H1 (cell line): ENCODE data around the gene COL5A1. TPM values are rescaled to one million over a fixed set of nuclear protein-coding genes. Genes with fewer than 3 reads are reported as not detected.
A peak's percentile ranks its signal among the peaks of the same experiment; 100 is the strongest.

ENCODE experiments used
- CTCF ChIA-PET: fragments of 300-600 bp; sonication (Branson Sonifier 250); formaldehyde crosslinking; loops from one replicate; lab custom pipeline; 2021; ENCODE audit not compliant: partially characterized antibody; lab: Charles Lee
- POLR2A ChIA-PET: fragments of 300-600 bp; sonication (Branson Sonifier 250); formaldehyde crosslinking; loops from one replicate; lab custom pipeline; 2021; ENCODE audit warnings: inconsistent platforms; ENCODE audit not compliant: partially characterized antibody; lab: Charles Lee
- DNase-seq, 2 experiments: peaks; one replicate each; pipeline versions ENCODE4 v3.0.0 to v3.0.0-alpha.2; 2010 to 2022; ENCODE audit warnings: low spot score in 2 of 2, low read depth in 1 of 2, mixed read lengths in 1 of 2
- FAIRE-seq: peaks from 2 replicates; lab custom pipeline; 2011; peaks lifted over from hg19 to GRCh38; lab: Jason Lieb, UNC
- H2AFZ ChIP-seq: 2 replicates; pipeline ENCODE4 v1.8.1; 2012; ENCODE audit warnings: low read length, inconsistent platforms
- H2AK5ac ChIP-seq: 2 replicates; pipeline ENCODE4 v1.6.1; 2013; ENCODE audit warnings: low read depth, low read length
- H2BK120ac ChIP-seq: replicated peaks from 2 replicates; pipeline ENCODE3; 2013; ENCODE audit warnings: low read depth, low read length, inconsistent platforms
- H2BK12ac ChIP-seq: 2 replicates; pipeline ENCODE4 v1.6.1; 2013; ENCODE audit warnings: low read depth, low read length
- H2BK15ac ChIP-seq: 2 replicates; pipeline ENCODE4 v1.6.1; 2013; ENCODE audit warnings: low read length
- H2BK20ac ChIP-seq: 2 replicates; pipeline ENCODE4 v1.6.1; 2013; ENCODE audit warnings: low read length
- H2BK5ac ChIP-seq: 2 replicates; pipeline ENCODE4 v1.6.1; 2013; ENCODE audit warnings: low read depth, low read length
- H3K14ac ChIP-seq: 2 replicates; pipeline ENCODE4 v1.6.1; 2013; ENCODE audit warnings: inconsistent platforms; ENCODE audit not compliant: insufficient read length
- H3K18ac ChIP-seq: 2 replicates; pipeline ENCODE4 v1.6.1; 2013; ENCODE audit warnings: low read length; ENCODE audit errors: extremely low read depth
- H3K23ac ChIP-seq: 2 replicates; pipeline ENCODE4 v1.6.1; 2013; ENCODE audit warnings: inconsistent platforms; ENCODE audit not compliant: insufficient read length
- H3K23me2 ChIP-seq: 2 replicates; pipeline ENCODE4 v1.6.1; 2013; ENCODE audit warnings: low read depth, low read length
- H3K27ac ChIP-seq: 2 replicates; pipeline ENCODE4 v1.6.1; 2011; ENCODE audit warnings: low read depth, low read length, inconsistent platforms
- H3K27me3 ChIP-seq, 4 experiments: replicated peaks in 1 of 4; 1 replicate in 1 of 4; 2 replicates in 3 of 4; pipeline versions ENCODE4 v1.6.1 to v1.8.1; 2011 to 2013; ENCODE audit warnings: low read length in 3 of 4, mild to moderate bottlenecking in 3 of 4, inconsistent platforms in 2 of 4, mixed read lengths in 2 of 4, moderate library complexity in 1 of 4; ENCODE audit not compliant: control insufficient read depth in 3 of 4, insufficient read depth in 3 of 4; ENCODE audit errors: extremely low read depth in 1 of 4
- H3K36me3 ChIP-seq, 4 experiments: 2 replicates each; pipeline versions ENCODE4 v1.6.1 to v1.8.1; 2011 to 2013; ENCODE audit warnings: mild to moderate bottlenecking in 4 of 4, low read length in 3 of 4, moderate library complexity in 2 of 4, control low read depth in 1 of 4, inconsistent platforms in 1 of 4; ENCODE audit not compliant: insufficient read depth in 4 of 4, control insufficient read depth in 2 of 4
- H3K4ac ChIP-seq: replicated peaks from 2 replicates; pipeline ENCODE3; 2013; ENCODE audit warnings: low read length, low read depth, mixed read lengths, inconsistent platforms; ENCODE audit not compliant: insufficient read length
- H3K4me1 ChIP-seq, 4 experiments: replicated peaks in 1 of 4; 1 replicate in 1 of 4; 2 replicates in 3 of 4; pipeline versions ENCODE4 v1.6.1 to v1.8.1; 2011 to 2013; ENCODE audit warnings: low read length in 3 of 4, inconsistent platforms in 2 of 4, mixed read lengths in 1 of 4; ENCODE audit not compliant: insufficient read depth in 4 of 4, control insufficient read depth in 3 of 4
- H3K4me2 ChIP-seq, 2 experiments: 2 replicates each; pipeline versions ENCODE4 v1.6.1 to v1.8.1; 2011 to 2013; ENCODE audit warnings: low read depth in 2 of 2, low read length in 2 of 2, control low read depth in 1 of 2, inconsistent platforms in 1 of 2, mild to moderate bottlenecking in 1 of 2; ENCODE audit not compliant: insufficient read depth in 1 of 2
- H3K4me3 ChIP-seq, 4 experiments: fragments of 200-600, 300-600 bp in 1 of 4; sonication (generic), shearing (Covaris generic), sonication (Bioruptor Twin) in 1 of 4; 2 replicates each; pipeline versions ENCODE4 v1.5.1 to v1.8.1; 2011 to 2016; ENCODE audit warnings: low read length in 4 of 4, low read depth in 3 of 4, control low read depth in 2 of 4, inconsistent platforms in 2 of 4, mild to moderate bottlenecking in 2 of 4, mixed read lengths in 1 of 4, moderate library complexity in 1 of 4; ENCODE audit not compliant: insufficient read depth in 2 of 4; ENCODE audit errors: extremely low read depth in 1 of 4
- H3K56ac ChIP-seq: replicated peaks from 2 replicates; pipeline ENCODE3; 2013; ENCODE audit warnings: low read depth, mild to moderate bottlenecking, mixed read lengths, low read length, inconsistent platforms; ENCODE audit not compliant: insufficient read length
- H3K79me1 ChIP-seq: 2 replicates; pipeline ENCODE4 v1.6.1; 2013; ENCODE audit warnings: low read depth, low read length, control low read depth
- H3K79me2 ChIP-seq, 2 experiments: 2 replicates each; pipeline versions ENCODE4 v1.6.1 to v1.8.1; 2012 to 2013; ENCODE audit warnings: low read length in 2 of 2, mild to moderate bottlenecking in 2 of 2, inconsistent platforms in 1 of 2; ENCODE audit not compliant: insufficient read depth in 2 of 2, control insufficient read depth in 1 of 2
- H3K9ac ChIP-seq, 4 experiments: replicated peaks in 1 of 4; 1 replicate in 1 of 4; 2 replicates in 3 of 4; pipeline versions ENCODE4 v1.6.1 to v1.8.1; 2011 to 2013; ENCODE audit warnings: low read depth in 3 of 4, low read length in 3 of 4, control low read depth in 2 of 4, mild to moderate bottlenecking in 2 of 4, moderate library complexity in 2 of 4, inconsistent platforms in 1 of 4; ENCODE audit errors: extremely low read depth in 1 of 4
- H3K9me3 ChIP-seq, 2 experiments: 2 replicates each; pipeline versions ENCODE4 v1.6.1 to v1.8.1; 2012 to 2013; ENCODE audit warnings: mild to moderate bottlenecking in 2 of 2, moderate library complexity in 2 of 2, control low read depth in 1 of 2, inconsistent platforms in 1 of 2, low read depth in 1 of 2, low read length in 1 of 2, mixed read lengths in 1 of 2; ENCODE audit not compliant: insufficient read depth in 2 of 2
- H4K20me1 ChIP-seq, 2 experiments: replicated peaks in 1 of 2; 2 replicates each; pipeline versions ENCODE3 to v1.8.1; 2011 to 2013; ENCODE audit warnings: inconsistent platforms in 2 of 2, low read length in 2 of 2, mild to moderate bottlenecking in 1 of 2; ENCODE audit not compliant: insufficient read depth in 2 of 2, control insufficient read depth in 1 of 2
- H4K5ac ChIP-seq: 2 replicates; pipeline ENCODE4 v1.6.1; 2013; ENCODE audit warnings: low read length, low read depth, mixed read lengths, inconsistent platforms; ENCODE audit not compliant: insufficient read length
- H4K8ac ChIP-seq: 2 replicates; pipeline ENCODE4 v1.8.0; 2013; ENCODE audit warnings: mild to moderate bottlenecking, moderate library complexity, low read length, inconsistent platforms; ENCODE audit not compliant: insufficient read depth; ENCODE audit errors: extremely low read depth
- H4K91ac ChIP-seq: replicated peaks from 2 replicates; pipeline ENCODE3; 2013; ENCODE audit warnings: low read length, mixed read lengths, inconsistent platforms; ENCODE audit not compliant: insufficient read length
- CTBP2 ChIP-seq: IDR thresholded peaks from 2 replicates; pipeline ENCODE4 v1.7.0; 2011; ENCODE audit warnings: borderline replicate concordance, mild to moderate bottlenecking, moderate library complexity, mixed read lengths, low read length; ENCODE audit not compliant: insufficient read depth, insufficient read length
- GABPA ChIP-seq: IDR thresholded peaks from 2 replicates; pipeline ENCODE4 v1.6.1; 2011; ENCODE audit warnings: mild to moderate bottlenecking, low read length, moderate library complexity, borderline replicate concordance; ENCODE audit not compliant: insufficient read depth
- POLR2AphosphoS5 ChIP-seq: IDR thresholded peaks from 2 replicates; pipeline ENCODE4 v1.6.1; 2011; ENCODE audit warnings: low read depth, low read length
- RXRA ChIP-seq: IDR thresholded peaks from 2 replicates; pipeline ENCODE4 v1.6.1; 2011; ENCODE audit warnings: low read depth, mild to moderate bottlenecking, low read length, moderate library complexity; ENCODE audit not compliant: insufficient read depth
- SAP30 ChIP-seq: fragments of 300-600 bp; sonication (generic); IDR thresholded peaks from 2 replicates; pipeline ENCODE4 v1.7.1; 2012; ENCODE audit warnings: low read length, moderate library complexity, mild to moderate bottlenecking, inconsistent platforms; ENCODE audit not compliant: insufficient read depth, insufficient replicate concordance
- SUZ12 ChIP-seq: fragments of 200-600 bp; sonication (generic); IDR thresholded peaks from 2 replicates; pipeline ENCODE4 v1.6.1; 2012; ENCODE audit warnings: mild to moderate bottlenecking, inconsistent platforms, low read length, moderate library complexity, mixed read lengths
- TEAD4 ChIP-seq: IDR thresholded peaks from 2 replicates; pipeline ENCODE4 v1.6.1; 2012; ENCODE audit warnings: low read depth, low read length, inconsistent platforms, mixed read lengths
- YY1 ChIP-seq: IDR thresholded peaks from 2 replicates; pipeline ENCODE4 v1.6.1; 2011; ENCODE audit warnings: low read depth, mild to moderate bottlenecking, low read length
- WGBS, 2 experiments: shearing (Covaris generic) in 1 of 2; methylation state at CpG; one replicate each; pipeline versions ENCODE4 v1.1.6 to v1.1.7; 2013 to 2015; ENCODE audit warnings: low lambda C conversion rate in 2 of 2, mixed read lengths in 2 of 2, inconsistent platforms in 1 of 2, low coverage in 1 of 2, missing lambda C conversion rate in 1 of 2; ENCODE audit not compliant: insufficient replicate concordance in 2 of 2, insufficient coverage in 1 of 2, insufficient read length in 1 of 2; ENCODE audit errors: extremely low coverage in 1 of 2, missing lambda C conversion rate in 1 of 2; 5-methylcytosine and 5-hydroxymethylcytosine counted together
- polyA plus RNA-seq, 7 experiments: library from polyadenylated mRNA; depleted of rRNA in 3 of 7; stranded (reverse) in 5 of 7; unstranded in 2 of 7; fragments of >200 nt in 5 of 7; fragments of 200-250 nt in 2 of 7; gene quantifications; 1 replicate in 5 of 7; 2 replicates in 1 of 7; 4 replicates in 1 of 7; pipeline versions ENCODE4 v1.2.1 to v1.2.3, GENCODE V29; 2011 to 2013; ENCODE audit warnings: missing spikeins in 2 of 7, mixed read lengths in 2 of 7
- total RNA-seq: library from RNA; stranded (reverse); fragmentation: NEBNext Ultra II Directional; extraction: Animal tissue kit (Norgen Biotek cat#: 25700); gene quantifications from 2 replicates; pipeline ENCODE4 v1.2.1, GENCODE V29; 2021
- TF ChIP-seq, protein P1 (sequence below), 3 experiments: IDR thresholded peaks; 1 replicate in 2 of 3; 2 replicates in 1 of 3; pipeline versions ENCODE4 v1.5.1 to v1.6.1; 2011; ENCODE audit warnings: low read length in 3 of 3, mild to moderate bottlenecking in 3 of 3, inconsistent platforms in 2 of 3, low read depth in 1 of 3, moderate library complexity in 1 of 3; ENCODE audit not compliant: insufficient read depth in 1 of 3; ENCODE audit errors: control extremely low read depth in 1 of 3

Gene COL5A1
- total and polyA plus RNA-seq, 2 of the 8 experiments (the other 6 are each of a cell fraction or from before 2014, with no cell fraction given) = 3.8 to 12.0 TPM

DNA sequence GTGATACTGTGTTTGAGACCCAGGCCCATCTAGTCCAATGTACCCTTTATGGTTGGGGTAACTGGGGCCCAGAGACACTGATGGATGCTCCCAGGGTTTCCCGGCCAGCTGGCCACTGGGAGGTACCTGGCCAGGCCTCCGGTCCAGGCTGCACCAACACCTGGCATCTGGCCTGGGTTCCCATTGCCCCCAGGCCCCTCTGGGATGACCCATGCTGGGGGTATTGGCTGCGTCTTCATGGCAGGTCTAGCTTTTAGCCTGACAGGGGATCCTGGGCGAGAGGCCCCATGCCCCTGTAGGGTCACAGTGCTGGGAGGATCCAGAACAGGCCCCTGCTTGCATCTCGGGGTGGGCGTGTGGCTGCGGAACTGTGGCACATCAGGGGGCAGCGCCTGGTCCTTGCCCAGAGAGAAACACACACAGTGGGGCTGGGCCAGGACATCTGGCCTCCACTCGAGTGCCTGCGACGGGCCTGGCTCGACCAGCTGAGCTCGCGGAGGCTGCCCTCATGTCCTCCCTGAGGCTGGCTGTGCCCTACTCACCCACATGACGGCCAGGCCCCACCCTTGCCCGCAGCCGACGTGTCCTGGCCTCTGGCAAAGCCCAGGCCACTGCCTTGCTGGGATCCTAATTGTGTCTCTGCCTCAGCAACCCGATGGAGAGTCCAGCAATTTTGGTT lies 21.5 kb upstream of the COL5A1 start:
- no peak overlapping the region for H3K27ac ChIP-seq
- no peak overlapping the region for H3K4me3 ChIP-seq
- H3K36me3 ChIP-seq = no peaks in the 10 kb centered on the region; a peak in 1 of 8 replicates
- no peak overlapping the region for H3K56ac ChIP-seq
- no peak overlapping the region for H4K8ac ChIP-seq
- ChIA-PET POLR2A (no interaction called here), CTCF (interaction anchor here (0.7 kb wide), 1 partner anchor 17 kb away, joined by 3 read pairs; no protein-coding TSS in a partner anchor)
- H2BK120ac ChIP-seq = no peak overlapping the region
- no peak overlapping the region for H2AK5ac ChIP-seq
- H3K9ac ChIP-seq = no peak overlapping the region
- no peak for FAIRE-seq
- no peak overlapping the region; a peak in 1 of 4 replicates for H3K4me2 ChIP-seq
- H3K9me3 ChIP-seq = no peaks in the 10 kb centered on the region; a peak in 1 of 4 replicates
- H3K27me3 ChIP-seq = no peaks in the 10 kb centered on the region
- H3K18ac ChIP-seq = no peak overlapping the region
- no peak overlapping the region for H2BK12ac ChIP-seq
- no peak overlapping the region for H3K23ac ChIP-seq
- H3K4ac ChIP-seq = no peak overlapping the region
- H4K91ac ChIP-seq = no peak overlapping the region
- no peaks in the 10 kb centered on the region for H3K79me2 ChIP-seq
- no peak overlapping the region for H2AFZ ChIP-seq
- WGBS, 2 experiments = 95% methylated on average over 19 of the region's 19 CpGs; no CpG with 5 or more reads in 1 of the 2 experiments
- H3K23me2 ChIP-seq = peaks cover 2% of the 10 kb centered on the region; the same call in 1 of the 2 replicates
- no peaks in the 10 kb centered on the region for H4K20me1 ChIP-seq
- peak in 1 of 2 experiments; percentile 38 for DNase-seq
- no peak overlapping the region for H2BK15ac ChIP-seq
- H3K4me1 ChIP-seq = peaks cover 0 to 6% (median 0%) of the 10 kb centered on the region in 4 experiments; a peak in 2 of 7 replicates
- no peak for TF ChIP-seq POLR2AphosphoS5
- no peak for TF ChIP-seq SAP30
- TF ChIP-seq, protein P1, sequence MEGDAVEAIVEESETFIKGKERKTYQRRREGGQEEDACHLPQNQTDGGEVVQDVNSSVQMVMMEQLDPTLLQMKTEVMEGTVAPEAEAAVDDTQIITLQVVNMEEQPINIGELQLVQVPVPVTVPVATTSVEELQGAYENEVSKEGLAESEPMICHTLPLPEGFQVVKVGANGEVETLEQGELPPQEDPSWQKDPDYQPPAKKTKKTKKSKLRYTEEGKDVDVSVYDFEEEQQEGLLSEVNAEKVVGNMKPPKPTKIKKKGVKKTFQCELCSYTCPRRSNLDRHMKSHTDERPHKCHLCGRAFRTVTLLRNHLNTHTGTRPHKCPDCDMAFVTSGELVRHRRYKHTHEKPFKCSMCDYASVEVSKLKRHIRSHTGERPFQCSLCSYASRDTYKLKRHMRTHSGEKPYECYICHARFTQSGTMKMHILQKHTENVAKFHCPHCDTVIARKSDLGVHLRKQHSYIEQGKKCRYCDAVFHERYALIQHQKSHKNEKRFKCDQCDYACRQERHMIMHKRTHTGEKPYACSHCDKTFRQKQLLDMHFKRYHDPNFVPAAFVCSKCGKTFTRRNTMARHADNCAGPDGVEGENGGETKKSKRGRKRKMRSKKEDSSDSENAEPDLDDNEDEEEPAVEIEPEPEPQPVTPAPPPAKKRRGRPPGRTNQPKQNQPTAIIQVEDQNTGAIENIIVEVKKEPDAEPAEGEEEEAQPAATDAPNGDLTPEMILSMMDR (IDR thresholded peaks at IDR 0.05; ENCODE audit: control extremely low read depth in 1 of 3, insufficient read depth in 1 of 3, low read depth in 1 of 3, low read length in 3 of 3) = no peak
- TF ChIP-seq TEAD4 = no peak
- no peak for TF ChIP-seq RXRA
- TF ChIP-seq CTBP2 = no peak
- no peak for TF ChIP-seq SUZ12
- no peak for TF ChIP-seq YY1
- TF ChIP-seq GABPA = no peak
- no peak overlapping the region for H4K5ac ChIP-seq
- no peak overlapping the region for H2BK20ac ChIP-seq
- no peak overlapping the region for H3K14ac ChIP-seq
- H3K79me1 ChIP-seq = no peaks in the 10 kb centered on the region
- H2BK5ac ChIP-seq = no peak overlapping the region
